H54 (cell line): ENCODE measurements around the gene NYAP2.

Experiments used
- DNase-seq: peaks from one replicate; pipeline ENCODE4 v3.0.0; 2011; ENCODE audit warnings: low spot score, mixed read lengths; ENCODE audit not compliant: insufficient read length
- FAIRE-seq: peaks from 3 replicates; lab custom pipeline; 2011; peaks lifted over from hg19 to GRCh38; lab: Jason Lieb, UNC
- POLR2A ChIP-seq: IDR thresholded peaks from 2 replicates; pipeline ENCODE4 v1.6.1; 2011; ENCODE audit warnings: low read depth, mild to moderate bottlenecking, low read length

NYAP2 gene

DNA sequence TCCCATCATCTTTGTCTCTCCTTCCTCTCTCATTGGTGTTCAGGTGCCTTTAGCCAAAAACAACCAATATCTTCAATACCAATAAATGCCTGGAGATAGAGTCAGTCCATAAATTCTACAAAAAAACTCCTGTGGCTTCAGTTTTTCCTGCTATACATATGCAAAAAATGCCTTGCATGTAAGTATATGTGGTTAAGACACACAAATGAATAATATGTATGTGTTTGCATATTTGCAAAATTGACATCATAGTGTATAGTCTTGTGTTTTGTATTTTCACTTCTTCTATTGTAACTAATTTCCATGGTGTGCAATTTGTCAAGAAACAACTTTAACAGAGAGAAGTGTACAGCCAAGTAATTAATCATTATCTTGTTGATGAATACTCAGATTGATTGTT lies 115.5 kb downstream of the NYAP2 start:
- FAIRE-seq (no peak), DNase-seq (no peak)
- TF ChIP-seq POLR2A: no peak

GRCh38 chr2:225526760-225527390 lies 127.4 kb downstream of the NYAP2 start:
- FAIRE-seq (no peak), DNase-seq (no peak)
- TF ChIP-seq POLR2A: no peak

DNA sequence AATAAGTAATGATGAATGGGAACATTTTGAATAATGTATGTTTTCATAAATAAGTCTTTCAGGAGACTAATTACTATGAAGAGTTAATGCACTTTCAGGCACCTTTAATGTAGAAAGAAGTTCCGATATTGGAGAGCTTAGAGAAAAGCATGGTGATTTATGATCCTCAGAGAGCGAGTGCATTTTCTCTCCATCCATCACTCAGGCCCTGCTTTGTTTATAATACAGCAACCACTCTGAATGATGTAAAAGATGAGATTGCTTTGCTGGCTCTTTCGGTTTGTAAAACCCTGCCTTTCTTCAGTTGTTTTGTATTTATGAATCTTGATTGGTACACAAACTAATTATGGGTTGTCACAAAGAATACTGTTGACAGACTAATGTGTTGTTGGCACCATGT lies 132.0 kb downstream of the NYAP2 start:
- DNase-seq (no peak), FAIRE-seq (no peak)
- TF ChIP-seq POLR2A: no peak

DNA sequence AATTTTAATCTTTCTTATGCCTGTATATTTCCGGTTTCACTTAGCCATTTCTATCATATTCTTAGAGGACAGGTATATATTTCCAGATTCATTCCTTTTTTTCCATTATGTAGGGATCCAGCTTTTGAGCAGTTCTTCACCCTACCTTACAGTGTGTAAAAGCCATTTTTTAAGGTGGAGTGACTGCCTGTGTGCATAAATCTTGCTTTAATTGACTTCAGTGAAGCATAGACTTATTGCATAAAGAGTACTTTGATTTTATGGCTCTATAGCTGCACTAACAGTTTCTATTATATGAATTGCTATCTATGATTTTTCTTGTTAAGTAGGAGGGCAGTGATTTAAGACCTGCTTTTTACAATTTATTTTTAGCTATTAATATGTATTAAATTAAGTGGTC lies 132.6 kb downstream of the NYAP2 start:
- no peak for DNase-seq
- FAIRE-seq: no peak
- no peak for TF ChIP-seq POLR2A

GRCh38 chr2:225534037-225534436 lies 134.5 kb downstream of the NYAP2 start:
- no peak for TF ChIP-seq POLR2A
- FAIRE-seq (no peak), DNase-seq (no peak)

GRCh38 chr2:225534697-225535096 lies 135.2 kb downstream of the NYAP2 start:
- FAIRE-seq (no peak), DNase-seq (no peak)
- TF ChIP-seq POLR2A: no peak

GRCh38 chr2:225536036-225536435 lies 136.5 kb downstream of the NYAP2 start:
- no peak for TF ChIP-seq POLR2A
- no peak for FAIRE-seq
- no peak for DNase-seq

DNA sequence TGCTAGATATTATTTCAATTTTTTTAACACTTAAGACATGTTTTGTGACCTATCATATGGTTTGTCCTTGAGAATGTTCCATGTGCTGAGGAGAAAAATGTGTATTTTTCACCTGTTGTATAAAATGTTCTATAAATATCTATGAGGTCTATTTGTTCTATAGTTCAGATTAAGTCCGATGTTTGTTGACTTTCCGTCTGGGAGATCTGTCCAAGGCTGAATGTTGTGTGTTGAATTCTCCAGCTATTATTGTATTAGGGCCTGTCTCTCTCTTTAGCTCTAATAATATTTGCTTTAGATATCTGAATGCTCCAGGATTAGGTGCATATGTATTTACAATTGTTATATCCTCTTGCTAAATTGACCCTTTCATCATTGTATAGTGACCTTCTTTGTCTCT lies 144.1 kb downstream of the NYAP2 start:
- DNase-seq (no peak), FAIRE-seq (no peak)
- TF ChIP-seq POLR2A: no peak

DNA sequence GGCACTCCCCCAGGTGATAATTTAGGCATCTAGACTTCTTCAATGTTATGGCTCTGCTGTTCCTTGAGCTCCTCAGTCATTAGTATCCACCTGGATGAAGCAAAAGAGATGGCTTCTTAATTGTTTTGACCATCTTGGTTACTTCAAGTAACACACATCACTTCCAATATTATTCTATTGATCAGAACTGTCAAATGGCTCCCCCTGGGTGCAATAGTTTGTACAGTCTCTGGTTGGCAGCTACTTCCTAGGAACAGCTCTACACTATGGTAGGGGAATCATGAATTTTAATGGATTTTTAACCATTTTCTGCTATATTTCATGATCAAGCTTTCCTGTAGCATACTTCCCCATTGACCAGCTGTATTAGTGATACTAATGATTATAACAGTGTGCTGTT lies 157.0 kb downstream of the NYAP2 start:
- TF ChIP-seq POLR2A: no peak
- FAIRE-seq (no peak), DNase-seq (no peak)

DNA sequence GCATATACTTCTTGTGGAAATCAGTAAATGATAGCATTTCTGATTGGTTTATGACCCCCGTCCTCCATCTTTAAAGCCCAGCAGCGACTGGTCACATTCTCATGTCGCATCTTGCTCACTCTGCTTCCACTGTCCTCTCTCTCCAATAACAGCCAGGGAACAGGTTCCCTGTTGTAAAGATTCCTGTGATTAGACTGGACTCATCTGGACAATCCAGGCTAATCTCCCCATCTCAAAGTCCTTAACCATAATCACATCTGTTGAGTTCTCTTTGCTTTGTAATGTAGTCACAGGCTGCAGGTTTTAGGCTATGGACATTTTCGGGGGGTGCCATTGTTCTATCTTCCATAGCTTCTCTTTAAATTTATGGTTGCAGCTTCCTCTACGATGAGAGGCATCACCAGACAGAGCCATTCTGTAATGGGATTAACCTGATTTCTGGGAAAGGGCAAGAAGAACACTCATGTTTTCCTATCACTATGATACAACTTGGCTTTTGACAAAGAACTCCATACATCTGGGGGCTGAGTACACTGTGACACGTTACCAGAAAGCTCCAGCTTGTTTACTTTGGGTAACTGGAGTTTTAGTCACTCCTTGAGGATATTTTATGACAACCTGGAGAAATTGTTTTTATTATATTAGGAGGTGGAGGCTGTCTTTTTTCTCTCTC lies 159.0 kb downstream of the NYAP2 start:
- no peak for FAIRE-seq
- DNase-seq: no peak
- TF ChIP-seq POLR2A: no peak

- no peak for TF ChIP-seq POLR2A
- FAIRE-seq: no peak
- no peak for DNase-seq
Measured at GRCh38 chr2:225559072-225559415, 159.5 kb downstream of the NYAP2 start.

DNA sequence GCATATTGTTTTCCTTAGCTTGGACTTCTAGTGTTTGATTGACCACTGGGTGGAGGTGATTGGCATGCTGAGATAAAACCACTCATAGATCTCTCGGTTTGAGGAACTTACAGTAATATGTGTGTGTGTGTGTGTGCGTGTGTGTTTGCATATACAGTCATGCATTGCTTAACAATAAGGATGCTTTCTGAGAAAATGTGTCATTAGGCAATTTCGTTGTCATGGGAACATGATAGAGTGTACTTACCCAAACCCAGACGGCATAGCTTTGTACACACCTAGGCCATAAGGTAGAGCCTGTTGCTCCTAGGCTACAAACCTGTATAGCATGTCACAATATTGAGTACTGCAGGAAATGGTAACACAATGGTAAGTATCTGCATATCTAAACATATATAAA lies 167.3 kb downstream of the NYAP2 start:
- no peak for DNase-seq
- no peak for FAIRE-seq
- no peak for TF ChIP-seq POLR2A

- no peak for TF ChIP-seq POLR2A
- DNase-seq (no peak), FAIRE-seq (no peak)
Measured at GRCh38 chr2:225569995-225570394, 170.5 kb downstream of the NYAP2 start.

DNA sequence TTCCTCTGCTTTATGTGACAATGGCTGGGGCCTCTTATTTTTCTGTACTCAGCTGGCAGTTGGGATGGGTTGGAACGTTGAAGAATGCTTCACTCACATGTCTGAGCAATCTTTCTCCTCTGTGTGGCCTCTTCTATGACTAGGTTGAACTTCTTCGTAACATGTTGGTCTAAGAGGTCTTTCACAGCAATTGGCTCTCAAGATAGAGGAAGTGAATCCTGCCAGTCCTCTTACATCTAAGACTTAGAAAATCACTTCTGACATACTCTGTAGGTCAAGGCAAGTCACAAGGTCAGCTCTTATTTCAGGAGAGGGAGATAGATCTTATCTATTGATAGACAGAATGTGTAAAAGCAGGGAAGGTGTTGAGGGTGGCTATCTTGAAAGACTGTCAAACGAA lies 174.1 kb downstream of the NYAP2 start:
- DNase-seq (no peak), FAIRE-seq (no peak)
- no peak for TF ChIP-seq POLR2A

DNA sequence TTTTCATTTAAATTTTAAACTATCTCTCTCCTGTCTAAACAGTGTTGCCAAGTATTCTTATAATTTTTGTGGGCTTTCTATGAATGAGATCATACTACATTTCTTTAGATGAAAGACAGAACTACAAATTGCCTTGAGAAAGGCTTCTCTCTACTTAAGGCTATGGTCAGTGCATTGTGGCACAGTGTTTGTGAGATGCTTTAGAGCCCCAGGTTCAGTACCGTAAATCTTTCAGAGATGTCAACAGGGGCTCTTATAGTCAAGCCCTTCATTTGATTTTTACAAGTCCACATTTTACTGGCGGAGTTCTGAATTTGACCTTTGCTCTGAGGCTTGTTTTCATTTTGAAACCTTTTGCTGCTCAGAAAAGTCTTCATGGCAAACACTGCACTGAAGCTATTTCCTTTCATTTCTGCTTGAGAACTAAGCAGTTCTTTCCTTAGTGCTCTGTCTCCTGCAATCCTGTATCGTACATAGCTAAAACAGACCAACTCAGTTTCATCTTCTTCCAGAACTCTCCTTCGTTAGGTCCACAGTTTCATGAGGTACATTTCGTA lies 175.2 kb downstream of the NYAP2 start:
- TF ChIP-seq POLR2A: no peak
- FAIRE-seq (no peak), DNase-seq (no peak)
